ENCODE measurements around the gene ETV6.

- no peak for TF ChIP-seq POLR2A (IDR thresholded peaks at IDR 0.05)
- TF ChIP-seq CTCF (IDR thresholded peaks at IDR 0.05): no peak
Observed at GRCh38 chr12:11836282-11837151, 187.0 kb downstream of the ETV6 start.

All from right lobe of liver (tissue), 4 donors.